ENCODE measurements around the gene GNA14. TPM values are rescaled to one million over a fixed set of nuclear protein-coding genes. Genes with fewer than 3 reads are reported as not detected.

Gene GNA14
- total RNA-seq, 1 experiment from 2014 or later: 0.37 TPM

DNA sequence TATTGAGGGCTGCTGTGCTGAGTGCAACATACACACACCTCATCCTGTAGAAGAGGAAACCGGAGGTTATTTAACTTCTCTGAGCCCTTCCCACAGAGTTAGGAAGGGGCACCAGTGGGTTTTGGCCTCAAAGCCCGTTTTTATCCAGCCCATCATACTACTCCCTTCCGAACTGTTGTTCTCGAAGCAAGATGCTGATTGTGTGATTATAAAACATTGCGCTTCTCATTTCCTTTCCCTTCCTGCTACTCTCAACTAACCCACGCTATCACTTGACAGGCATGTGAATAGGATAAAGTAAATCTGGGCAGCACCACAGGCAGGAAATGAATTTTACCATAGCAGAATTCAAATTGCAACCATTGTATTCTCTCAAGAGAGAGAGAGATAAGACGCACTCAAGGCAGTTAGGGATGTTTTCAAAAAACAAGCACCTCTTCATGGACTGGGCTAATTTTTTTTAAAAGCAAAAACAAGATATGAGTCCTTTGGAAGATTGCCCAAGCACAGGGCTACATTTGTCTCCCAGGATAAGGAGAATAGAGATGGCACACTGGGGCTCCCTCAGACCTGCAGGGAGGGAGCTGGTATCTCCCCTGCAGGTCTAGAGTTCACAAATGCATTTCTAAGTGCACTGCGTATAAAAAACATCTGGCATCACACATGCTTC, 52.6 kb downstream of the GNA14 start:
- H2BK15ac ChIP-seq (ENCODE audit: low read depth, low read length): no peak overlapping the region
- no peaks in the 10 kb centered on the region for H3K9me3 Mint-ChIP-seq
- WGBS (ENCODE audit: extremely low coverage, insufficient read length, low lambda C conversion rate): no CpG with 5 or more reads among the region's 8 CpGs
- H2AFZ ChIP-seq (ENCODE audit: low read length): no peak overlapping the region
- no peak overlapping the region for H3K4ac ChIP-seq (ENCODE audit: low read depth, low read length)
- H3K4me3 Mint-ChIP-seq: no peak overlapping the region
- no peaks in the 10 kb centered on the region for H3K36me3 Mint-ChIP-seq (ENCODE audit: insufficient read depth in 1 of 3, low read depth in 3 of 3)
- H3K14ac ChIP-seq (ENCODE audit: insufficient read depth, low read length): no peak overlapping the region
- H3K9ac ChIP-seq (ENCODE audit: extremely low read depth, insufficient read length, low read length): no peak overlapping the region
- no peaks in the 10 kb centered on the region; the same call in 1 of the 2 replicates for H3K27me3 Mint-ChIP-seq (ENCODE audit: low read depth)
- H2AK5ac ChIP-seq (ENCODE audit: insufficient read length, low read length): no peak overlapping the region
- H3K56ac ChIP-seq (ENCODE audit: insufficient read length, low read depth, low read length): no peak overlapping the region
- no peak overlapping the region for H3K23ac ChIP-seq (ENCODE audit: insufficient read length, low read depth, low read length)
- no peak overlapping the region for H4K5ac ChIP-seq (ENCODE audit: insufficient read length, low read depth, low read length)
- H2BK120ac ChIP-seq (ENCODE audit: low read depth, low read length, poor library complexity, severe bottlenecking): no peak overlapping the region
- H3K27ac Mint-ChIP-seq: no peak overlapping the region
- no peak overlapping the region for H4K8ac ChIP-seq (replicated peaks; ENCODE audit: insufficient read length, low read depth, low read length)
- H3K79me2 ChIP-seq (ENCODE audit: insufficient read depth, low read length): peaks cover 1% of the 10 kb centered on the region; the same call in 1 of the 2 replicates
- H3K4me1 Mint-ChIP-seq: peaks cover 3 to 24% of the 10 kb centered on the region in 2 experiments
- no peak overlapping the region for H2BK5ac ChIP-seq (ENCODE audit: insufficient read length, low read length)
- no peak overlapping the region for H3T11ph ChIP-seq (ENCODE audit: low read length)
- no peak overlapping the region for H2BK20ac ChIP-seq (ENCODE audit: low read depth, low read length, poor library complexity, severe bottlenecking)
- no peaks in the 10 kb centered on the region for H3K27me3 ChIP-seq (ENCODE audit: insufficient read depth, low read length)
- no peak for DNase-seq
- H2BK12ac ChIP-seq (ENCODE audit: insufficient read length, low read depth, low read length): no peak overlapping the region
- TF ChIP-seq, protein P1, sequence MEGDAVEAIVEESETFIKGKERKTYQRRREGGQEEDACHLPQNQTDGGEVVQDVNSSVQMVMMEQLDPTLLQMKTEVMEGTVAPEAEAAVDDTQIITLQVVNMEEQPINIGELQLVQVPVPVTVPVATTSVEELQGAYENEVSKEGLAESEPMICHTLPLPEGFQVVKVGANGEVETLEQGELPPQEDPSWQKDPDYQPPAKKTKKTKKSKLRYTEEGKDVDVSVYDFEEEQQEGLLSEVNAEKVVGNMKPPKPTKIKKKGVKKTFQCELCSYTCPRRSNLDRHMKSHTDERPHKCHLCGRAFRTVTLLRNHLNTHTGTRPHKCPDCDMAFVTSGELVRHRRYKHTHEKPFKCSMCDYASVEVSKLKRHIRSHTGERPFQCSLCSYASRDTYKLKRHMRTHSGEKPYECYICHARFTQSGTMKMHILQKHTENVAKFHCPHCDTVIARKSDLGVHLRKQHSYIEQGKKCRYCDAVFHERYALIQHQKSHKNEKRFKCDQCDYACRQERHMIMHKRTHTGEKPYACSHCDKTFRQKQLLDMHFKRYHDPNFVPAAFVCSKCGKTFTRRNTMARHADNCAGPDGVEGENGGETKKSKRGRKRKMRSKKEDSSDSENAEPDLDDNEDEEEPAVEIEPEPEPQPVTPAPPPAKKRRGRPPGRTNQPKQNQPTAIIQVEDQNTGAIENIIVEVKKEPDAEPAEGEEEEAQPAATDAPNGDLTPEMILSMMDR (conservative IDR thresholded peaks at IDR 0.05): no peak
- H3K4me2 ChIP-seq (ENCODE audit: insufficient read depth, insufficient read length, low read length): no peak overlapping the region
- H4K91ac ChIP-seq (ENCODE audit: insufficient read length, low read depth, low read length): no peak overlapping the region
- H4K20me1 ChIP-seq (ENCODE audit: control insufficient read depth, insufficient read depth, insufficient read length): no peaks in the 10 kb centered on the region
- no peak overlapping the region for H3K27ac ChIP-seq (ENCODE audit: insufficient read length, low read depth, low read length)
- no peaks in the 10 kb centered on the region for H3K79me1 ChIP-seq (ENCODE audit: insufficient read depth, low read depth, low read length, poor library complexity, severe bottlenecking)
- H3K18ac ChIP-seq (ENCODE audit: insufficient read length, low read depth, low read length): no peak overlapping the region
- H3K23me2 ChIP-seq (ENCODE audit: insufficient read length, low read depth, low read length, poor library complexity, severe bottlenecking): no peaks in the 10 kb centered on the region
- H3K4me1 ChIP-seq (ENCODE audit: insufficient read depth, low read length): peaks cover 6% of the 10 kb centered on the region; the same call in 1 of the 2 replicates
- H3K9me3 ChIP-seq (ENCODE audit: control insufficient read depth, low read depth, low read length): no peaks in the 10 kb centered on the region
